ENCODE results near the gene EML1.

Gene EML1

GRCh38 chr14:99990268-99991170, 197.3 kb downstream of the EML1 start:
- no peak for DNase-seq (ENCODE audit: low read depth in 2 of 2)

DNA sequence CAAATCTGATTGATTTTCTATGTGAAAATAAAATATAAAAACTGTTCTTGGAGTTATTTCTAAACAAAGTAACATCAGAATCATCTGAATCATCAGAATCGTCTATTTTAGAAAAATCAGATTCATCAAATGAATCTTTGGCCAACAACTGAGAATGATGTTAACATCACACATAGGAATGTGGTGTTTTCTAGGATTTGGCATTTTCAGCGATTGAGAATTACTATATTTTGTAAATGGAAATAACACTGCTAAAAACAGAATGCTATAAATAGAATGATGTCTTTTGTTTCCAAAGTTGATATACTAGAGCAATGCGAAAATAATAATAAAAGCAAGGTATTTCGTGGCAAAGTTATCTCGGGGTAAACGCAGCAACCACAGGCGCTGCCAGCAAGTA, 198.1 kb downstream of the EML1 start:
- no peak for DNase-seq (ENCODE audit: low read depth in 2 of 2)

Measured in stimulated activated CD8-positive, alpha-beta memory T cell treated with anti-CD3 and anti-CD28 coated beads, Interleukin-7, amount 100 ng/mL, for 4 hours (primary cell).